Endothelial cell of umbilical vein (primary cell): ENCODE data around the gene EMID1. TPM values are rescaled to one million over a fixed set of nuclear protein-coding genes. Genes with fewer than 3 reads are reported as not detected.

Experiments used
- BruUV-seq: library from RNA; stranded (reverse); fragments of 400-500 nt; replicated peaks from 2 replicates; lab custom pipeline; 2021; lab: Mats Ljungman, UMichigan
- CTCF ChIA-PET: fragments of 300-600, 350-600 bp; sonication (Branson Sonifier 250); formaldehyde crosslinking; loops from one replicate; lab custom pipeline; 2021; ENCODE audit warnings: antibody characterized with exemption, inconsistent platforms; lab: Charles Lee
- POLR2A ChIA-PET: fragments of 300-600, 350-600 bp; sonication (Branson Sonifier 250); formaldehyde crosslinking; loops from one replicate; lab custom pipeline; 2021; ENCODE audit warnings: antibody characterized with exemption, inconsistent platforms; lab: Charles Lee
- DNase-seq: peaks from one replicate; pipeline ENCODE4 v3.0.0-alpha.2; 2011; ENCODE audit warnings: low read depth, low spot score
- FAIRE-seq: peaks from 2 replicates; lab custom pipeline; 2011; peaks lifted over from hg19 to GRCh38; lab: Jason Lieb, UNC
- H2AFZ ChIP-seq: 2 replicates; pipeline ENCODE4 v1.6.0; 2012; ENCODE audit warnings: low read depth, low read length, control low read depth, inconsistent platforms
- H3K27ac ChIP-seq: 2 replicates; pipeline ENCODE4 v1.5.1; 2011; ENCODE audit warnings: low read depth, mild to moderate bottlenecking, control low read depth, low read length, moderate library complexity; ENCODE audit not compliant: insufficient read depth
- H3K27me3 ChIP-seq, 2 experiments: 2 replicates each; pipeline versions ENCODE4 v1.6.0 to v1.6.1; 2011; ENCODE audit warnings: low read length in 2 of 2, mixed read lengths in 1 of 2; ENCODE audit not compliant: control insufficient read depth in 2 of 2, insufficient read depth in 2 of 2
- H3K36me3 ChIP-seq, 2 experiments: 2 replicates in 1 of 2; 3 replicates in 1 of 2; pipeline ENCODE4 v1.5.1; 2011; ENCODE audit warnings: low read length in 2 of 2, mild to moderate bottlenecking in 1 of 2, moderate library complexity in 1 of 2; ENCODE audit not compliant: control insufficient read depth in 2 of 2, insufficient read depth in 2 of 2; ENCODE audit errors: extremely low read depth in 1 of 2
- H3K4me1 ChIP-seq: 3 replicates; pipeline ENCODE4 v1.5.1; 2011; ENCODE audit warnings: mild to moderate bottlenecking, low read length; ENCODE audit not compliant: control insufficient read depth, insufficient read depth; ENCODE audit errors: extremely low read depth
- H3K4me2 ChIP-seq: 2 replicates; pipeline ENCODE4 v1.6.1; 2011; ENCODE audit warnings: low read length, control low read depth, mixed read lengths; ENCODE audit not compliant: insufficient read depth
- H3K4me3 ChIP-seq, 3 experiments: fragments of 200-600 bp in 1 of 3; sonication (generic), shearing (Covaris generic) in 1 of 3; replicated peaks in 1 of 3; 2 replicates each; pipeline ENCODE4 v1.5.1; 2011 to 2016; ENCODE audit warnings: control low read depth in 3 of 3, low read length in 3 of 3, mild to moderate bottlenecking in 2 of 3, inconsistent platforms in 1 of 3, low read depth in 1 of 3, moderate library complexity in 1 of 3; ENCODE audit not compliant: insufficient read depth in 1 of 3
- H3K79me2 ChIP-seq: 2 replicates; pipeline ENCODE4 v1.6.0; 2012; ENCODE audit warnings: low read length, inconsistent platforms; ENCODE audit not compliant: control insufficient read depth, insufficient read depth
- H3K9ac ChIP-seq: replicated peaks from 2 replicates; pipeline ENCODE3; 2011; ENCODE audit warnings: low read length, control low read depth; ENCODE audit not compliant: insufficient read depth; ENCODE audit errors: extremely low read depth
- H3K9me1 ChIP-seq: replicated peaks from 3 replicates; pipeline ENCODE4 v1.6.0; 2011; ENCODE audit warnings: mild to moderate bottlenecking, low read length; ENCODE audit not compliant: control insufficient read depth, insufficient read depth; ENCODE audit errors: extremely low read depth
- H3K9me3 ChIP-seq: replicated peaks from 2 replicates; pipeline ENCODE4 v1.5.1; 2012; ENCODE audit warnings: low read length, inconsistent platforms; ENCODE audit not compliant: control insufficient read depth, insufficient read depth
- H4K20me1 ChIP-seq: replicated peaks from 2 replicates; pipeline ENCODE3; 2011; ENCODE audit warnings: mild to moderate bottlenecking, low read length; ENCODE audit not compliant: control insufficient read depth, insufficient read depth; ENCODE audit errors: extremely low read depth
- CTCF ChIP-seq, 2 donors: IDR thresholded peaks; 1 replicate in 1 of 2; 2 replicates in 1 of 2; pipeline ENCODE4 v1.5.1; 2011; ENCODE audit warnings: low read length in 2 of 2, mild to moderate bottlenecking in 2 of 2, moderate library complexity in 2 of 2, control low read depth in 1 of 2, inconsistent platforms in 1 of 2, low read depth in 1 of 2; ENCODE audit not compliant: insufficient read depth in 1 of 2; ENCODE audit errors: extremely low read depth in 1 of 2
- EZH2 ChIP-seq: IDR thresholded peaks from 2 replicates; pipeline ENCODE4 v1.6.1; 2012; ENCODE audit warnings: borderline replicate concordance, low read depth, mild to moderate bottlenecking, moderate library complexity, low read length, inconsistent platforms; ENCODE audit not compliant: severe bottlenecking
- FOS ChIP-seq: IDR thresholded peaks from 2 replicates; pipeline ENCODE4 v1.6.1; 2011; ENCODE audit warnings: mild to moderate bottlenecking, low read length, moderate library complexity, borderline replicate concordance; ENCODE audit not compliant: insufficient read depth
- GATA2 ChIP-seq: IDR thresholded peaks from 2 replicates; pipeline ENCODE4 v1.7.0; 2011; ENCODE audit warnings: low read depth, mild to moderate bottlenecking, moderate library complexity, mixed read lengths, low read length; ENCODE audit not compliant: insufficient read length, insufficient read depth
- JUN ChIP-seq: IDR thresholded peaks from 2 replicates; pipeline ENCODE4 v1.6.1; 2011; ENCODE audit warnings: borderline replicate concordance, low read depth; ENCODE audit not compliant: insufficient read length, insufficient read depth
- MAX ChIP-seq: IDR thresholded peaks from 2 replicates; pipeline ENCODE4 v1.6.1; 2011; ENCODE audit not compliant: insufficient read depth, insufficient read length
- MYC ChIP-seq: IDR thresholded peaks from one replicate; pipeline ENCODE4 v1.6.1; 2011; ENCODE audit warnings: mild to moderate bottlenecking, low read depth, low read length
- POLR2A ChIP-seq: IDR thresholded peaks from 2 replicates; pipeline ENCODE4 v1.6.1; 2012; ENCODE audit warnings: low read depth, mild to moderate bottlenecking, control low read depth, low read length
- POLR2AphosphoS5 ChIP-seq: IDR thresholded peaks from 2 replicates; pipeline ENCODE4 v1.6.1; 2012; ENCODE audit warnings: low read depth, mild to moderate bottlenecking, control low read depth, low read length, moderate library complexity; ENCODE audit not compliant: insufficient read depth
- dilution Hi-C: fragments of 300-500 bp; cut with MboI; formaldehyde crosslinking; loops from one replicate; pipeline ENCODE4 v1.15.0; 2019; ENCODE audit warnings: low sequenced_read_pairs; ENCODE audit not compliant: extremely low pct_ligation_motif_present
- intact Hi-C: fragments of 100-400 bp; cut with micrococcal nuclease; formaldehyde crosslinking; loops from one replicate; pipeline ENCODE4 v1.10.0; 2022
- polyA plus RNA-seq, 4 experiments: library from polyadenylated mRNA; depleted of rRNA in 3 of 4; stranded (reverse) in 3 of 4; unstranded in 1 of 4; fragments of >200 nt; gene quantifications; 2 replicates each; pipeline versions ENCODE4 v1.2.1 to v1.2.3, GENCODE V29; 2011 to 2012; ENCODE audit warnings: missing spikeins in 1 of 4
- total RNA-seq: library from RNA; stranded (reverse); gene quantifications from 2 replicates; pipeline ENCODE4 v1.2.3, GENCODE V29; 2021

EMID1 gene
- total and polyA plus RNA-seq, 2 donors (not counting 3 experiments of a cell fraction or from before 2014, with no cell fraction given), result 0.51 to 0.75 TPM

- FAIRE-seq (no peak), DNase-seq (peak; percentile 8)
- no peak overlapping the region for H3K9ac ChIP-seq
- CTCF ChIA-PET, result interaction anchor here (1.1 to 2.4 kb wide), 4 partner anchors 9 to 44 kb away, joined by 4 to 15 read pairs (median 6); no protein-coding TSS in a partner anchor
- H3K36me3 ChIP-seq, result no peaks in the 10 kb centered on the region
- dilution Hi-C loops (no loop called here), intact Hi-C loops (no loop called here)
- H3K4me2 ChIP-seq, result no peak overlapping the region
- H3K27ac ChIP-seq, result no peak overlapping the region
- H3K9me1 ChIP-seq, result no peaks in the 10 kb centered on the region
- no peaks in the 10 kb centered on the region for H3K9me3 ChIP-seq
- POLR2A ChIA-PET, result no interaction called here
- no peaks in the 10 kb centered on the region for H4K20me1 ChIP-seq
- no peak overlapping the region for H3K4me3 ChIP-seq
- BruUV-seq, result no TSS peak
- H3K4me1 ChIP-seq, result peaks cover 9% of the 10 kb centered on the region
- peak overlapping the region; percentile 35 for H2AFZ ChIP-seq
- H3K27me3 ChIP-seq, result peaks cover 0 to 6% of the 10 kb centered on the region in 2 experiments
- no peaks in the 10 kb centered on the region for H3K79me2 ChIP-seq
- no peak for TF ChIP-seq MYC
- TF ChIP-seq FOS, result no peak
- TF ChIP-seq JUN, result no peak
- TF ChIP-seq GATA2, result no peak
- TF ChIP-seq CTCF (IDR thresholded peaks at IDR 0.05; ENCODE audit: extremely low read depth in 1 of 2, insufficient read depth in 1 of 2, low read depth in 1 of 2, low read length in 2 of 2), result no peak
- TF ChIP-seq EZH2, result no peak
- no peak for TF ChIP-seq POLR2A
- no peak for TF ChIP-seq POLR2AphosphoS5
- no peak for TF ChIP-seq MAX
Observed at GRCh38 chr22:29201782-29202181, 3.9 kb upstream of the EMID1 start.
